ENCODE results near the gene TTPAL.
A peak's percentile ranks its signal among the peaks of the same experiment; 100 is the strongest.
"Not testable (repeated sequence)": the region's sequence is repeated elsewhere in the genome, so short reads cannot be mapped to it uniquely, and the experiment has no call there.

Gene TTPAL

GRCh38 chr20:44468044-44468782 is 7.5 kb upstream of the TTPAL start:
- no peak for DNase-seq (ENCODE audit: low read depth, low spot score)

- no peak for DNase-seq (ENCODE audit: low read depth, low spot score)
These were observed 5.3 kb upstream of the TTPAL start for GRCh38 chr20:44470327-44470726.

GRCh38 chr20:44471481-44471882 is 4.2 kb upstream of the TTPAL start:
- peak; percentile 18 for DNase-seq (ENCODE audit: low read depth, low spot score)

GRCh38 chr20:44472283-44472682 is 3.4 kb upstream of the TTPAL start:
- not testable (repeated sequence) for DNase-seq (ENCODE audit: low read depth, low spot score)

GRCh38 chr20:44475372-44475693 is 341 bp upstream of the TTPAL start:
- no peak for DNase-seq (ENCODE audit: low read depth, low spot score)

GRCh38 chr20:44477151-44477550 is 1.5 kb downstream of the TTPAL start:
- DNase-seq (ENCODE audit: low read depth, low spot score): no peak

- no peak for DNase-seq (ENCODE audit: low read depth, low spot score)
These were observed 2.5 kb downstream of the TTPAL start for GRCh38 chr20:44478206-44478605.

GRCh38 chr20:44479643-44480042 is 4.0 kb downstream of the TTPAL start:
- no peak for DNase-seq (ENCODE audit: low read depth, low spot score)

GRCh38 chr20:44480097-44480496 is 4.4 kb downstream of the TTPAL start:
- DNase-seq (ENCODE audit: low read depth, low spot score): no peak

GRCh38 chr20:44481719-44482416 is 6.2 kb downstream of the TTPAL start:
- DNase-seq (ENCODE audit: low read depth, low spot score): no peak

GRCh38 chr20:44483112-44483511 is 7.4 kb downstream of the TTPAL start:
- no peak for DNase-seq (ENCODE audit: low read depth, low spot score)

GRCh38 chr20:44485078-44485829 is 9.6 kb downstream of the TTPAL start:
- DNase-seq (ENCODE audit: low read depth, low spot score): no peak

GRCh38 chr20:44485830-44486198 is 10.1 kb downstream of the TTPAL start:
- no peak for DNase-seq (ENCODE audit: low read depth, low spot score)

GRCh38 chr20:44488551-44488950 is 12.9 kb downstream of the TTPAL start:
- DNase-seq (ENCODE audit: low read depth, low spot score): no peak

- no peak for DNase-seq (ENCODE audit: low read depth, low spot score)
These were observed 13.5 kb downstream of the TTPAL start for GRCh38 chr20:44489223-44489622.

GRCh38 chr20:44489931-44490330 is 14.3 kb downstream of the TTPAL start:
- DNase-seq (ENCODE audit: low read depth, low spot score): no peak

GRCh38 chr20:44491635-44492395 is 16.1 kb downstream of the TTPAL start:
- no peak for DNase-seq (ENCODE audit: low read depth, low spot score)

- no peak for DNase-seq (ENCODE audit: low read depth, low spot score)
These were observed 18.6 kb downstream of the TTPAL start for GRCh38 chr20:44494266-44494665.

- no peak for DNase-seq (ENCODE audit: low read depth, low spot score)
These were observed 19.0 kb downstream of the TTPAL start for GRCh38 chr20:44494681-44495080.

GRCh38 chr20:44495257-44495656 is 19.6 kb downstream of the TTPAL start:
- DNase-seq (ENCODE audit: low read depth, low spot score): no peak

- no peak for DNase-seq (ENCODE audit: low read depth, low spot score)
These were observed 20.3 kb downstream of the TTPAL start for GRCh38 chr20:44495802-44496481.

All from ELF-1 (cell line).